PFSK-1 (cell line): ENCODE data around the gene ACSL4.

Experiments used
- FOXP2 ChIP-seq: optimal IDR thresholded peaks from 2 replicates; pipeline ENCODE3; 2011; ENCODE audit warnings: borderline replicate concordance, control low read depth, inconsistent platforms; ENCODE audit not compliant: insufficient read depth; ENCODE audit errors: extremely low read length, extremely low read depth
- POLR2AphosphoS5 ChIP-seq: IDR thresholded peaks from 2 replicates; pipeline ENCODE4 v1.6.1; 2012; ENCODE audit warnings: low read depth, mild to moderate bottlenecking, control low read depth, low read length, moderate library complexity
- SIN3A ChIP-seq: IDR thresholded peaks from 2 replicates; pipeline ENCODE4 v1.6.1; 2012; ENCODE audit warnings: mild to moderate bottlenecking, low read length, moderate library complexity, borderline replicate concordance; ENCODE audit not compliant: insufficient read depth
- TAF1 ChIP-seq: IDR thresholded peaks from 2 replicates; pipeline ENCODE4 v1.6.1; 2012; ENCODE audit warnings: low read length, control low read depth, borderline replicate concordance; ENCODE audit not compliant: insufficient read depth
- TF ChIP-seq, protein P1 (sequence below), 2 experiments: IDR thresholded peaks; 2 replicates each; pipeline versions ENCODE4 v1.6.1 to v1.8.0; 2011 to 2012; ENCODE audit warnings: low read depth in 2 of 2, low read length in 2 of 2, control low read depth in 1 of 2, inconsistent platforms in 1 of 2, mild to moderate bottlenecking in 1 of 2, moderate library complexity in 1 of 2; ENCODE audit not compliant: insufficient read depth in 1 of 2

ACSL4 gene

DNA sequence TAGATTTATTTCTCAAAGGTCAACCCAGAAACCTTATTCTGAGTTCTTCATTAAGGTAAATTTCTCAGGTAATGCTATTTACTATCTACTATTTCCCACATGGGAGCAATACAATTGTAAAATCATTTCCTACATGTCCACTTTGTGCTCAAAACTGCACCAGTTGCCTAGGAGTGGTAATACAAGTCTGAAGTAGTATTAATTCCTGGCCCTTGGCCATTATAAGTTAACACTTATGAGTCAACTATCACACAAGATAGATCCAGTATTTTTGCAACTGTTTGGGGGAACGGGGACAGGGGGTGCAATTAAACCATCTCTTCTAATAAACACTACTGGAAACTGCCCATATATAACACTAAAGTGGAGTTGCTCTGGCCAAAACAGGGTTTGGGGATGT, 48.9 kb downstream of the ACSL4 start:
- no peak for TF ChIP-seq POLR2AphosphoS5
- no peak for TF ChIP-seq TAF1
- TF ChIP-seq FOXP2: no peak
- TF ChIP-seq, protein P1, sequence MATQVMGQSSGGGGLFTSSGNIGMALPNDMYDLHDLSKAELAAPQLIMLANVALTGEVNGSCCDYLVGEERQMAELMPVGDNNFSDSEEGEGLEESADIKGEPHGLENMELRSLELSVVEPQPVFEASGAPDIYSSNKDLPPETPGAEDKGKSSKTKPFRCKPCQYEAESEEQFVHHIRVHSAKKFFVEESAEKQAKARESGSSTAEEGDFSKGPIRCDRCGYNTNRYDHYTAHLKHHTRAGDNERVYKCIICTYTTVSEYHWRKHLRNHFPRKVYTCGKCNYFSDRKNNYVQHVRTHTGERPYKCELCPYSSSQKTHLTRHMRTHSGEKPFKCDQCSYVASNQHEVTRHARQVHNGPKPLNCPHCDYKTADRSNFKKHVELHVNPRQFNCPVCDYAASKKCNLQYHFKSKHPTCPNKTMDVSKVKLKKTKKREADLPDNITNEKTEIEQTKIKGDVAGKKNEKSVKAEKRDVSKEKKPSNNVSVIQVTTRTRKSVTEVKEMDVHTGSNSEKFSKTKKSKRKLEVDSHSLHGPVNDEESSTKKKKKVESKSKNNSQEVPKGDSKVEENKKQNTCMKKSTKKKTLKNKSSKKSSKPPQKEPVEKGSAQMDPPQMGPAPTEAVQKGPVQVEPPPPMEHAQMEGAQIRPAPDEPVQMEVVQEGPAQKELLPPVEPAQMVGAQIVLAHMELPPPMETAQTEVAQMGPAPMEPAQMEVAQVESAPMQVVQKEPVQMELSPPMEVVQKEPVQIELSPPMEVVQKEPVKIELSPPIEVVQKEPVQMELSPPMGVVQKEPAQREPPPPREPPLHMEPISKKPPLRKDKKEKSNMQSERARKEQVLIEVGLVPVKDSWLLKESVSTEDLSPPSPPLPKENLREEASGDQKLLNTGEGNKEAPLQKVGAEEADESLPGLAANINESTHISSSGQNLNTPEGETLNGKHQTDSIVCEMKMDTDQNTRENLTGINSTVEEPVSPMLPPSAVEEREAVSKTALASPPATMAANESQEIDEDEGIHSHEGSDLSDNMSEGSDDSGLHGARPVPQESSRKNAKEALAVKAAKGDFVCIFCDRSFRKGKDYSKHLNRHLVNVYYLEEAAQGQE (IDR thresholded peaks at IDR 0.05; ENCODE audit: insufficient read depth in 1 of 2, low read depth in 2 of 2, low read length in 2 of 2): no peak
- TF ChIP-seq SIN3A: no peak

DNA sequence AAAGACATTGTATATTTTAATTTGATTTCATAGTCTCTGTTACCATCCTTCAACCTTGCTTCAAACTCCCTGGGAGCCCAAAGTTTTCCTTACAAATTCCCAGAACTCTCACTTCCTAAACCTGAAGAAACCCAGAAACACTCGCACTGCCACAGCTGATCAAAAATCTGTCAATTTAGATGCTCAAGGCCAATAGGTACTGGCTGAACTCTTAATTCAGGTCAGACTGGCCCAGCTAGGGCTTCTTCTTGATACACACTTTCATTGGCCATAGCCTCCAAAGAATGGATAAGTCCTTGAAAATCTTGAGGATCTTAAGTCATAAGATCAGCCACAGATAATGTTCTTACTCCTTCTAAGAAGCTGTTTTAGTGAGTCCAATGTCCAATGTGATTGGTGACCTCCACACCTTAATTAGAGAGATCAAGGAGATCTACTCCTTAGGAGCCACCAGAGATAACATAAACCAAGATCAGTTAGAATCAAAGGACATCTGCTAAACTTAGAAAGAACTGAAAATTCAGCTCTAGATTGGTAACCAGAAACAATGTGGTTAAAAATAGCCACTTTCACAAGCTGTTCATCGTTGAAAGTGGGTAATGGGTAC, 51.5 kb downstream of the ACSL4 start:
- TF ChIP-seq TAF1 (no peak), POLR2AphosphoS5 (no peak), SIN3A (no peak), FOXP2 (no peak)
- TF ChIP-seq, protein P1 (IDR thresholded peaks at IDR 0.05; ENCODE audit: insufficient read depth in 1 of 2, low read depth in 2 of 2, low read length in 2 of 2): no peak

DNA sequence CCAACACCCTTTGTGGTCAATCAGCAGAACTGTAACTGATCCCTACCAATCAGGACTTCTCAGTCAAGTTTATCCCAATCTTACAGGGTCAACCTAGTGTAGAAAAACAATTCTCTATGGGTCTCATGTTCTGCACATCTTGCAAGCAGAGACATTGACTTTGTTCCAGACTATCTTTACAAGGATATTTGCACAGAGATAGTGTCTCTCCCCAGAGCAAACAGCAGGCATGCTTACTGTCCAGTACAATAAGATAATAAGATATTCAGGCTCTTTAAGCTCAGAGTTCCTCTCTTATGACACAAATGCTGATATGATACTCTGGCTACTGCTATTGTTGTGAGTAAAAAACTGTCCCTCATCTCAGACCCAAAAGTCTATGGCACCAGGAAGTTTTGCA, 53.2 kb downstream of the ACSL4 start:
- TF ChIP-seq TAF1: no peak
- no peak for TF ChIP-seq POLR2AphosphoS5
- TF ChIP-seq SIN3A: no peak
- TF ChIP-seq FOXP2: no peak
- TF ChIP-seq, protein P1 (IDR thresholded peaks at IDR 0.05; ENCODE audit: insufficient read depth in 1 of 2, low read depth in 2 of 2, low read length in 2 of 2): no peak

DNA sequence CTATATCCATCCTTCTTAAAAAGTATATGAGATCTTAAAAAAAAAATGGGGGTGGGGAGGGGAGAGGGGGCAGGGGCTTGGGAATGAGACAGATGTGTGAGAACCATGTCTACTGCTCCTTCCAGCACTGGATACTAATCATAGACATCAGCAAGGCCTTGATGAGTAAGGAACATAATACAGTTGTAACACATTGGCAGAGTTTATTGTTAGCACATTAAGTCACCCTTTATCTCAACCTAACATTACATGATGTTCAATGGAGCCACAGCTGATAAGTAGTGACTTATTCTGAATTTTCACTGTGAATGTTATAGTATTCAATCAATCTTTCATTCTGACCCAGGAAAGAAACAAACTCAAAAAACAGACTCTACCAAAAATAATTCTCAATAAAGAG, 60.8 kb downstream of the ACSL4 start:
- TF ChIP-seq SIN3A (no peak), TAF1 (no peak), POLR2AphosphoS5 (no peak), FOXP2 (no peak)
- TF ChIP-seq, protein P1 (IDR thresholded peaks at IDR 0.05; ENCODE audit: insufficient read depth in 1 of 2, low read depth in 2 of 2, low read length in 2 of 2): no peak
